SK-N-SH (cell line): ENCODE measurements around the gene CARD14. TPM values are rescaled to one million over a fixed set of nuclear protein-coding genes. Genes with fewer than 3 reads are reported as not detected.

Source experiments
- CTCF ChIA-PET: fragments of 300-600, 350-600 bp; formaldehyde crosslinking; extraction: SDS; loops from one replicate; lab custom pipeline; 2021; lab: Yijun Ruan, JAX
- POLR2A ChIA-PET: fragments of 350-600 bp; sonication (Branson Sonifier 250); formaldehyde crosslinking; extraction: SDS; loops from one replicate; lab custom pipeline; 2020; ENCODE audit warnings: antibody characterized with exemption, inconsistent platforms; lab: Yijun Ruan, JAX
- DNase-seq: peaks from one replicate; pipeline ENCODE4 v3.0.0; 2012
- H2AFZ ChIP-seq: fragments of 200-600 bp; sonication (generic); 2 replicates; pipeline ENCODE4 v1.8.1; 2016; ENCODE audit warnings: antibody characterized with exemption, mild to moderate bottlenecking, low read depth
- H3F3A ChIP-seq: fragments of 200-600 bp; sonication (generic); replicated peaks from 2 replicates; pipeline ENCODE3; 2016; ENCODE audit warnings: antibody characterized with exemption, mild to moderate bottlenecking; ENCODE audit not compliant: insufficient read depth
- H3K27ac ChIP-seq, 2 experiments: fragments of 200-500 bp in 1 of 2; fragments of 200-600 bp in 1 of 2; sonication (Bioruptor generic) in 1 of 2; sonication (generic), shearing (Covaris generic) in 1 of 2; 2 replicates each; pipeline versions ENCODE4 v1.5.1 to v1.6.1; 2014 to 2016; ENCODE audit warnings: low read depth in 2 of 2, inconsistent platforms in 1 of 2, low read length in 1 of 2, mild to moderate bottlenecking in 1 of 2, mixed read lengths in 1 of 2
- H3K27me3 ChIP-seq: fragments of 200-600 bp; sonication (generic), shearing (Covaris generic); 2 replicates; pipeline ENCODE4 v1.6.1; 2016; ENCODE audit warnings: mixed run types; ENCODE audit not compliant: insufficient read depth
- H3K36me3 ChIP-seq, 2 experiments: fragments of 200-500 bp in 1 of 2; fragments of 200-600 bp in 1 of 2; sonication (Bioruptor generic) in 1 of 2; sonication (generic) in 1 of 2; replicated peaks in 1 of 2; 2 replicates each; pipeline versions ENCODE3 to v1.5.1; 2014 to 2016; ENCODE audit warnings: low read length in 1 of 2, mild to moderate bottlenecking in 1 of 2; ENCODE audit not compliant: insufficient read depth in 2 of 2, control insufficient read depth in 1 of 2
- H3K4me1 ChIP-seq, 2 experiments: fragments of 200-500 bp in 1 of 2; fragments of 200-600 bp in 1 of 2; sonication (Bioruptor generic) in 1 of 2; sonication (generic), shearing (Covaris generic) in 1 of 2; 2 replicates each; pipeline versions ENCODE4 v1.5.1 to v1.6.1; 2014 to 2016; ENCODE audit warnings: low read depth in 1 of 2, low read length in 1 of 2, mixed run types in 1 of 2; ENCODE audit not compliant: insufficient read depth in 2 of 2, control insufficient read depth in 1 of 2
- H3K4me2 ChIP-seq: fragments of 200-600 bp; sonication (generic), shearing (Covaris generic); 2 replicates; pipeline ENCODE4 v1.6.1; 2017; ENCODE audit warnings: mixed run types
- H3K4me3 ChIP-seq, 2 experiments: fragments of 200-500 bp in 1 of 2; fragments of 200-600 bp in 1 of 2; sonication (Bioruptor generic) in 1 of 2; sonication (generic), shearing (Covaris generic) in 1 of 2; 2 replicates each; pipeline versions ENCODE4 v1.5.1 to v1.8.1; 2014 to 2016; ENCODE audit warnings: low read depth in 2 of 2, inconsistent platforms in 1 of 2, low read length in 1 of 2, mild to moderate bottlenecking in 1 of 2, mixed read lengths in 1 of 2, moderate library complexity in 1 of 2
- H3K79me2 ChIP-seq: fragments of 200-600 bp; sonication (generic); 2 replicates; pipeline ENCODE4 v1.8.1; 2017; ENCODE audit warnings: mild to moderate bottlenecking; ENCODE audit not compliant: insufficient read depth
- H3K9ac ChIP-seq: fragments of 200-600 bp; sonication (generic); 2 replicates; pipeline ENCODE4 v1.6.1; 2017; ENCODE audit warnings: mixed run types
- H3K9me2 ChIP-seq: fragments of 200-600 bp; sonication (generic); 2 replicates; pipeline ENCODE4 v1.6.1; 2017; ENCODE audit warnings: mixed run types
- H3K9me3 ChIP-seq: fragments of 200-600 bp; sonication (generic); 2 replicates; pipeline ENCODE4 v1.6.1; 2017; ENCODE audit warnings: mixed run types, mild to moderate bottlenecking, moderate library complexity
- H4K20me1 ChIP-seq: fragments of 200-600 bp; sonication (generic); 2 replicates; pipeline ENCODE4 v1.6.1; 2017; ENCODE audit warnings: mild to moderate bottlenecking, mixed run types; ENCODE audit not compliant: insufficient read depth
- CHD2 ChIP-seq: fragments of 150-350 bp; IDR thresholded peaks from 2 replicates; pipeline ENCODE4 v1.6.1; 2018; ENCODE audit warnings: low read length; ENCODE audit not compliant: partially characterized antibody
- ELF1 ChIP-seq: IDR thresholded peaks from 2 replicates; pipeline ENCODE4 v1.4.0; 2012
- EP300 ChIP-seq, 2 experiments: IDR thresholded peaks; 2 replicates each; pipeline versions ENCODE4 v1.4.0 to v1.6.1; 2012; ENCODE audit warnings: borderline replicate concordance in 1 of 2, low read depth in 1 of 2, low read length in 1 of 2
- EZH2phosphoT487 ChIP-seq: fragments of 200-600 bp; sonication (generic); IDR thresholded peaks from 2 replicates; pipeline ENCODE4 v1.6.1; 2017; ENCODE audit warnings: low read depth, mixed run types, mild to moderate bottlenecking, antibody characterized with exemption, moderate library complexity, borderline replicate concordance
- FOXJ3 ChIP-seq: sonication (generic); formaldehyde crosslinking; IDR thresholded peaks from 2 replicates; pipeline ENCODE4 v1.5.1; 2020; ENCODE audit warnings: mild to moderate bottlenecking, missing genetic modification reagents
- GABPA ChIP-seq: IDR thresholded peaks from 2 replicates; pipeline ENCODE4 v1.4.0; 2012; ENCODE audit warnings: low read depth, mild to moderate bottlenecking
- GATA2 ChIP-seq: sonication (generic); formaldehyde crosslinking; IDR thresholded peaks from 2 replicates; pipeline ENCODE4 v1.5.0; 2020; ENCODE audit warnings: mild to moderate bottlenecking, missing genetic modification reagents
- JUND ChIP-seq: IDR thresholded peaks from 2 replicates; pipeline ENCODE4 v1.4.0; 2012
- MEF2A ChIP-seq: IDR thresholded peaks from 2 replicates; pipeline ENCODE4 v1.4.0; 2012; ENCODE audit warnings: low read depth, borderline replicate concordance
- MXI1 ChIP-seq: IDR thresholded peaks from 2 replicates; pipeline ENCODE4 v1.6.1; 2012; ENCODE audit warnings: mild to moderate bottlenecking, low read depth, low read length, improper control_type of control experiment
- NFIC ChIP-seq: IDR thresholded peaks from 2 replicates; pipeline ENCODE4 v1.4.0; 2012; ENCODE audit warnings: borderline replicate concordance
- NRF1 ChIP-seq: IDR thresholded peaks from 2 replicates; pipeline ENCODE4 v1.6.1; 2012; ENCODE audit warnings: low read depth, mild to moderate bottlenecking, low read length
- POLR2AphosphoS5 ChIP-seq: IDR thresholded peaks from 2 replicates; pipeline ENCODE4 v1.6.1; 2012; ENCODE audit warnings: low read depth, low read length
- RAD21 ChIP-seq: IDR thresholded peaks from 2 replicates; pipeline ENCODE4 v1.6.1; 2012; ENCODE audit warnings: mild to moderate bottlenecking, low read length
- RFX5 ChIP-seq: IDR thresholded peaks from 2 replicates; pipeline ENCODE4 v1.6.1; 2012; ENCODE audit warnings: mild to moderate bottlenecking, improper control_type of control experiment, low read length
- SIN3A ChIP-seq: IDR thresholded peaks from 2 replicates; pipeline ENCODE4 v1.6.1; 2012; ENCODE audit warnings: low read depth, mild to moderate bottlenecking, low read length, moderate library complexity, borderline replicate concordance
- SMC3 ChIP-seq: IDR thresholded peaks from 2 replicates; pipeline ENCODE4 v1.6.1; 2012; ENCODE audit warnings: low read depth, low read length, improper control_type of control experiment
- TAF1 ChIP-seq: IDR thresholded peaks from 2 replicates; pipeline ENCODE4 v1.6.1; 2012; ENCODE audit warnings: low read depth, mild to moderate bottlenecking, low read length, moderate library complexity, borderline replicate concordance
- TCF12 ChIP-seq: IDR thresholded peaks from 2 replicates; pipeline ENCODE4 v1.4.0; 2012
- TEAD4 ChIP-seq: IDR thresholded peaks from 2 replicates; pipeline ENCODE4 v1.4.0; 2012; ENCODE audit warnings: mild to moderate bottlenecking, borderline replicate concordance; ENCODE audit not compliant: insufficient read depth
- WGBS: methylation state at CpG from one replicate; pipeline ENCODE4 v1.1.6; 2017; ENCODE audit warnings: low lambda C conversion rate; 5-methylcytosine and 5-hydroxymethylcytosine counted together
- polyA plus RNA-seq, 3 experiments: library from polyadenylated mRNA; depleted of rRNA; stranded (reverse); fragments of >200 nt; gene quantifications; 2 replicates each; pipeline ENCODE4 v1.2.3, GENCODE V29; 2012
- TF ChIP-seq, protein P1 (sequence below): fragments of 150-350 bp; IDR thresholded peaks from 2 replicates; pipeline ENCODE4 v1.6.1; 2017; ENCODE audit warnings: antibody characterized with exemption, low read length, low read depth, borderline replicate concordance
- TF ChIP-seq, protein P2 (sequence below): IDR thresholded peaks from 2 replicates; pipeline ENCODE4 v1.4.0; 2012; ENCODE audit warnings: low read depth, borderline replicate concordance
- TF ChIP-seq, protein P3 (sequence below): fragments of 150-350 bp; IDR thresholded peaks from 2 replicates; pipeline ENCODE4 v1.6.1; 2016; ENCODE audit warnings: mild to moderate bottlenecking, low read depth, low read length
- TF ChIP-seq, protein P4 (sequence below): IDR thresholded peaks from 2 replicates; pipeline ENCODE4 v1.6.1; 2012; ENCODE audit warnings: mild to moderate bottlenecking, low read depth, low read length, moderate library complexity
- TF ChIP-seq, protein P5 (sequence below): fragments of 200-600 bp; sonication (generic); IDR thresholded peaks from 2 replicates; pipeline ENCODE4 v1.6.1; 2017; ENCODE audit warnings: antibody characterized with exemption, mild to moderate bottlenecking, moderate library complexity

Gene CARD14
- polyA plus RNA-seq, 1 of the 3 experiments (the other 2 are of a cell fraction): 0.05 TPM

DNA sequence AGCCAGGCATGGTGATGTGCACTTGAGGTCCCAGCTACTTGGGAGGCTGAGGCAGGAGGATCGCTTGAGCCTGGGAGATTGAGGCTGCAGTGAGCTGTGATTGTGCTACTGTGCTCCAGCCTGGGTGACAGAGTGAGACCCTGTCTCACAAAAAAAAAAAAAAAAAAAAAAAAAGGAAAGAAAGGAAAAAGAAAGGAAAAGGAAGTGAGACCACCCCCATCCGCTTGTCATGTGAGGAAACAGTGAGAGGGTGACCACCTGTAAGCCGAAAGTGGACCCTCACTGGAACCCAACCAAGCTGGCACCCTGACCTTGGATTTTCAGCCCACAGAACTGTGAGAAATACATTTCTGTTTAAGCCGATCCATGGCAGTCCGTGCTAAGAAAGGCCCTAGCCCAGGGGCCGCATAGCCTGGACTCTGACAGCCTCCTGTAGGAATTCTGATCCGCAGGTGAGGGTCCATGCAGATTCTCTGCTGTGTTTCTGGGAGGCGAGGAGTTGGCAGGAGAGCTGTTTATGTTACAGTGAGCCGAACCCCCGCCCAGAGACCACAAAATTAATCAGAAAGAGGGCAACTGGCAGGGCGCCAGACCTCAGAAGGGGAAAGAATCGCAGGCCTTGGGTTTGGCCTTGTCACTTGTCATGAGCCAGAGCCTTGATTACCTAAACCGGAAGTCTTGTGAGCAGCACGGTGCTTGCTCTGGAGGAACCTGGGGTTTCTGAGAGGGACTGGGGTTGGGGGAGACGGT, 49.4 kb downstream of the CARD14 start:
- peaks cover 17 to 21% of the 10 kb centered on the region in 2 experiments for H3K36me3 ChIP-seq
- H2AFZ ChIP-seq: peak overlapping the region; percentile 87
- H3K4me3 ChIP-seq: peak overlapping the region; percentile 83 to 98
- peaks cover 4 to 24% of the 10 kb centered on the region in 2 experiments; a peak in 1 of 4 replicates for H3K4me1 ChIP-seq
- WGBS: 33% methylated on average over 15 of the region's 15 CpGs
- H3K79me2 ChIP-seq: peaks cover 45% of the 10 kb centered on the region; the same call in 1 of the 2 replicates
- no peaks in the 10 kb centered on the region for H3K9me2 ChIP-seq
- POLR2A ChIA-PET: interaction anchor here (0.8 to 1.5 kb wide), 5 partner anchors 48 to 118 kb away, joined by 3 to 7 read pairs (median 3); partner anchors contain the start of gene GAA
- CTCF ChIA-PET: interaction anchor here (0.8 to 2.3 kb wide), 5 partner anchors 14 to 137 kb away, joined by 3 to 7 read pairs (median 4); partner anchors contain the start of gene GAA
- no peaks in the 10 kb centered on the region for H3K9me3 ChIP-seq
- peak overlapping the region; percentile 66 to 82 for H3K27ac ChIP-seq
- peak overlapping the region; percentile 98 for H3K4me2 ChIP-seq
- H3K9ac ChIP-seq: peak overlapping the region; percentile 88
- peaks cover 9% of the 10 kb centered on the region for H3F3A ChIP-seq
- no peaks in the 10 kb centered on the region for H3K27me3 ChIP-seq
- peak; percentile 82 for DNase-seq
- peaks cover 19% of the 10 kb centered on the region for H4K20me1 ChIP-seq
- TF ChIP-seq EZH2phosphoT487 (no peak), TAF1 (peak; percentile 37; the same call in 1 of the 2 replicates), SMC3 (no peak), MEF2A (no peak), NRF1 (no peak), TEAD4 (no peak), RAD21 (no peak), MXI1 (peak; percentile 45), POLR2AphosphoS5 (peak; percentile 70; the same call in 1 of the 2 replicates), ELF1 (no peak; the same call in 1 of the 2 replicates), SIN3A (peak; percentile 91), NFIC (peak; percentile 99), TCF12 (no peak; the same call in 1 of the 2 replicates), GABPA (no peak; the same call in 1 of the 2 replicates), GATA2 (CRISPR knock-in tag) (no peak), EP300 (IDR thresholded peaks at IDR 0.05; ENCODE audit: borderline replicate concordance in 1 of 2, low read depth in 1 of 2, low read length in 1 of 2) (no peak; a peak in 2 of 4 replicates), CHD2 (peak; percentile 60), RFX5 (no peak), FOXJ3 (CRISPR knock-in tag) (no peak), JUND (no peak)
- TF ChIP-seq, protein P1, sequence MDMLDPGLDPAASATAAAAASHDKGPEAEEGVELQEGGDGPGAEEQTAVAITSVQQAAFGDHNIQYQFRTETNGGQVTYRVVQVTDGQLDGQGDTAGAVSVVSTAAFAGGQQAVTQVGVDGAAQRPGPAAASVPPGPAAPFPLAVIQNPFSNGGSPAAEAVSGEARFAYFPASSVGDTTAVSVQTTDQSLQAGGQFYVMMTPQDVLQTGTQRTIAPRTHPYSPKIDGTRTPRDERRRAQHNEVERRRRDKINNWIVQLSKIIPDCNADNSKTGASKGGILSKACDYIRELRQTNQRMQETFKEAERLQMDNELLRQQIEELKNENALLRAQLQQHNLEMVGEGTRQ: no peak
- TF ChIP-seq, protein P2, sequence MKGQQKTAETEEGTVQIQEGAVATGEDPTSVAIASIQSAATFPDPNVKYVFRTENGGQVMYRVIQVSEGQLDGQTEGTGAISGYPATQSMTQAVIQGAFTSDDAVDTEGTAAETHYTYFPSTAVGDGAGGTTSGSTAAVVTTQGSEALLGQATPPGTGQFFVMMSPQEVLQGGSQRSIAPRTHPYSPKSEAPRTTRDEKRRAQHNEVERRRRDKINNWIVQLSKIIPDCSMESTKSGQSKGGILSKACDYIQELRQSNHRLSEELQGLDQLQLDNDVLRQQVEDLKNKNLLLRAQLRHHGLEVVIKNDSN: no peak; the same call in 1 of the 2 replicates
- TF ChIP-seq, protein P3, sequence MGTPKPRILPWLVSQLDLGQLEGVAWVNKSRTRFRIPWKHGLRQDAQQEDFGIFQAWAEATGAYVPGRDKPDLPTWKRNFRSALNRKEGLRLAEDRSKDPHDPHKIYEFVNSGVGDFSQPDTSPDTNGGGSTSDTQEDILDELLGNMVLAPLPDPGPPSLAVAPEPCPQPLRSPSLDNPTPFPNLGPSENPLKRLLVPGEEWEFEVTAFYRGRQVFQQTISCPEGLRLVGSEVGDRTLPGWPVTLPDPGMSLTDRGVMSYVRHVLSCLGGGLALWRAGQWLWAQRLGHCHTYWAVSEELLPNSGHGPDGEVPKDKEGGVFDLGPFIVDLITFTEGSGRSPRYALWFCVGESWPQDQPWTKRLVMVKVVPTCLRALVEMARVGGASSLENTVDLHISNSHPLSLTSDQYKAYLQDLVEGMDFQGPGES: no peak
- TF ChIP-seq, protein P4, sequence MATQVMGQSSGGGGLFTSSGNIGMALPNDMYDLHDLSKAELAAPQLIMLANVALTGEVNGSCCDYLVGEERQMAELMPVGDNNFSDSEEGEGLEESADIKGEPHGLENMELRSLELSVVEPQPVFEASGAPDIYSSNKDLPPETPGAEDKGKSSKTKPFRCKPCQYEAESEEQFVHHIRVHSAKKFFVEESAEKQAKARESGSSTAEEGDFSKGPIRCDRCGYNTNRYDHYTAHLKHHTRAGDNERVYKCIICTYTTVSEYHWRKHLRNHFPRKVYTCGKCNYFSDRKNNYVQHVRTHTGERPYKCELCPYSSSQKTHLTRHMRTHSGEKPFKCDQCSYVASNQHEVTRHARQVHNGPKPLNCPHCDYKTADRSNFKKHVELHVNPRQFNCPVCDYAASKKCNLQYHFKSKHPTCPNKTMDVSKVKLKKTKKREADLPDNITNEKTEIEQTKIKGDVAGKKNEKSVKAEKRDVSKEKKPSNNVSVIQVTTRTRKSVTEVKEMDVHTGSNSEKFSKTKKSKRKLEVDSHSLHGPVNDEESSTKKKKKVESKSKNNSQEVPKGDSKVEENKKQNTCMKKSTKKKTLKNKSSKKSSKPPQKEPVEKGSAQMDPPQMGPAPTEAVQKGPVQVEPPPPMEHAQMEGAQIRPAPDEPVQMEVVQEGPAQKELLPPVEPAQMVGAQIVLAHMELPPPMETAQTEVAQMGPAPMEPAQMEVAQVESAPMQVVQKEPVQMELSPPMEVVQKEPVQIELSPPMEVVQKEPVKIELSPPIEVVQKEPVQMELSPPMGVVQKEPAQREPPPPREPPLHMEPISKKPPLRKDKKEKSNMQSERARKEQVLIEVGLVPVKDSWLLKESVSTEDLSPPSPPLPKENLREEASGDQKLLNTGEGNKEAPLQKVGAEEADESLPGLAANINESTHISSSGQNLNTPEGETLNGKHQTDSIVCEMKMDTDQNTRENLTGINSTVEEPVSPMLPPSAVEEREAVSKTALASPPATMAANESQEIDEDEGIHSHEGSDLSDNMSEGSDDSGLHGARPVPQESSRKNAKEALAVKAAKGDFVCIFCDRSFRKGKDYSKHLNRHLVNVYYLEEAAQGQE: no peak
- TF ChIP-seq, protein P5, sequence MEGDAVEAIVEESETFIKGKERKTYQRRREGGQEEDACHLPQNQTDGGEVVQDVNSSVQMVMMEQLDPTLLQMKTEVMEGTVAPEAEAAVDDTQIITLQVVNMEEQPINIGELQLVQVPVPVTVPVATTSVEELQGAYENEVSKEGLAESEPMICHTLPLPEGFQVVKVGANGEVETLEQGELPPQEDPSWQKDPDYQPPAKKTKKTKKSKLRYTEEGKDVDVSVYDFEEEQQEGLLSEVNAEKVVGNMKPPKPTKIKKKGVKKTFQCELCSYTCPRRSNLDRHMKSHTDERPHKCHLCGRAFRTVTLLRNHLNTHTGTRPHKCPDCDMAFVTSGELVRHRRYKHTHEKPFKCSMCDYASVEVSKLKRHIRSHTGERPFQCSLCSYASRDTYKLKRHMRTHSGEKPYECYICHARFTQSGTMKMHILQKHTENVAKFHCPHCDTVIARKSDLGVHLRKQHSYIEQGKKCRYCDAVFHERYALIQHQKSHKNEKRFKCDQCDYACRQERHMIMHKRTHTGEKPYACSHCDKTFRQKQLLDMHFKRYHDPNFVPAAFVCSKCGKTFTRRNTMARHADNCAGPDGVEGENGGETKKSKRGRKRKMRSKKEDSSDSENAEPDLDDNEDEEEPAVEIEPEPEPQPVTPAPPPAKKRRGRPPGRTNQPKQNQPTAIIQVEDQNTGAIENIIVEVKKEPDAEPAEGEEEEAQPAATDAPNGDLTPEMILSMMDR: no peak
